Measurements from ENCODE around the gene SRSF10.

The SRSF10 gene

GRCh38 chr1:24005163-24005562 is 25.0 kb upstream of the SRSF10 start:
- Histone ChIP-seq H3F3A (ENCODE audit: control insufficient read depth, insufficient read depth) (no peaks in the 10 kb centered on the region), H3K9me2 (replicated peaks; ENCODE audit: control insufficient read depth, low read length) (no peaks in the 10 kb centered on the region), H3K27me3 (ENCODE audit: control insufficient read depth, low read length) (peaks cover 24% of the 10 kb centered on the region), H3K79me2 (ENCODE audit: control insufficient read depth, low read length) (no peaks in the 10 kb centered on the region), H3K4me3 (ENCODE audit: low read length) (no peak overlapping the region), H4K20me1 (ENCODE audit: control insufficient read depth, insufficient read depth, low read depth, low read length) (no peaks in the 10 kb centered on the region), H3K9me3 (ENCODE audit: control insufficient read depth, insufficient read depth, low read length) (peaks cover 3% of the 10 kb centered on the region), H3K36me3 (ENCODE audit: control insufficient read depth, low read length) (no peaks in the 10 kb centered on the region), H3K27ac (ENCODE audit: low read depth, low read length) (no peak overlapping the region), H3K4me1 (ENCODE audit: control insufficient read depth, low read length) (peaks cover 14% of the 10 kb centered on the region), H3K4me2 (ENCODE audit: low read length) (no peak overlapping the region)
- TF ChIP-seq EZH2phosphoT487 (IDR thresholded peaks at IDR 0.05; ENCODE audit: borderline replicate concordance, low read length) (no peak), CTCF (IDR thresholded peaks at IDR 0.05; ENCODE audit: low read depth, low read length, poor library complexity, severe bottlenecking) (no peak)

GRCh38 chr1:24004132-24004531 is 24.0 kb upstream of the SRSF10 start:
- Histone ChIP-seq H3K79me2 (ENCODE audit: control insufficient read depth, low read length) (no peaks in the 10 kb centered on the region), H3K9me3 (ENCODE audit: control insufficient read depth, insufficient read depth, low read length) (peaks cover 3% of the 10 kb centered on the region), H3F3A (ENCODE audit: control insufficient read depth, insufficient read depth) (no peaks in the 10 kb centered on the region), H3K27me3 (ENCODE audit: control insufficient read depth, low read length) (peaks cover 15% of the 10 kb centered on the region), H3K4me2 (ENCODE audit: low read length) (no peak overlapping the region), H3K9me2 (replicated peaks; ENCODE audit: control insufficient read depth, low read length) (no peaks in the 10 kb centered on the region), H3K27ac (ENCODE audit: low read depth, low read length) (no peak overlapping the region), H4K20me1 (ENCODE audit: control insufficient read depth, insufficient read depth, low read depth, low read length) (no peaks in the 10 kb centered on the region), H3K4me1 (ENCODE audit: control insufficient read depth, low read length) (peaks cover 14% of the 10 kb centered on the region), H3K36me3 (ENCODE audit: control insufficient read depth, low read length) (no peaks in the 10 kb centered on the region), H3K4me3 (ENCODE audit: low read length) (no peak overlapping the region)
- TF ChIP-seq CTCF (IDR thresholded peaks at IDR 0.05; ENCODE audit: low read depth, low read length, poor library complexity, severe bottlenecking) (no peak), EZH2phosphoT487 (IDR thresholded peaks at IDR 0.05; ENCODE audit: borderline replicate concordance, low read length) (no peak)

- Histone ChIP-seq H3K4me1 (ENCODE audit: control insufficient read depth, low read length) (peaks cover 14% of the 10 kb centered on the region), H4K20me1 (ENCODE audit: control insufficient read depth, insufficient read depth, low read depth, low read length) (no peaks in the 10 kb centered on the region), H3K27ac (ENCODE audit: low read depth, low read length) (no peak overlapping the region), H3F3A (ENCODE audit: control insufficient read depth, insufficient read depth) (no peaks in the 10 kb centered on the region), H3K4me3 (ENCODE audit: low read length) (no peak overlapping the region), H3K36me3 (ENCODE audit: control insufficient read depth, low read length) (no peaks in the 10 kb centered on the region), H3K9me2 (replicated peaks; ENCODE audit: control insufficient read depth, low read length) (no peaks in the 10 kb centered on the region), H3K27me3 (ENCODE audit: control insufficient read depth, low read length) (peaks cover 15% of the 10 kb centered on the region), H3K9me3 (ENCODE audit: control insufficient read depth, insufficient read depth, low read length) (peaks cover 3% of the 10 kb centered on the region), H3K79me2 (ENCODE audit: control insufficient read depth, low read length) (no peaks in the 10 kb centered on the region), H3K4me2 (ENCODE audit: low read length) (no peak overlapping the region; the same call in 1 of the 2 replicates)
- TF ChIP-seq EZH2phosphoT487 (IDR thresholded peaks at IDR 0.05; ENCODE audit: borderline replicate concordance, low read length) = no peak
- no peak for TF ChIP-seq CTCF (IDR thresholded peaks at IDR 0.05; ENCODE audit: low read depth, low read length, poor library complexity, severe bottlenecking)
These were observed 23.3 kb upstream of the SRSF10 start for GRCh38 chr1:24003331-24003972.
